H1 (cell line): Measurements from ENCODE around the gene OSGEP. TPM values are rescaled to one million over a fixed set of nuclear protein-coding genes. Genes with fewer than 3 reads are reported as not detected.
A peak's percentile ranks its signal among the peaks of the same experiment; 100 is the strongest.

Source experiments
- ATF3 ChIP-seq: IDR thresholded peaks from 2 replicates; pipeline ENCODE4 v1.6.1; 2011; ENCODE audit warnings: low read depth, mild to moderate bottlenecking, low read length; ENCODE audit not compliant: insufficient read depth
- BCL11A ChIP-seq, 2 experiments: IDR thresholded peaks; one replicate each; pipeline ENCODE4 v1.6.1; 2011; ENCODE audit warnings: low read depth in 2 of 2, low read length in 2 of 2, mild to moderate bottlenecking in 2 of 2
- CHD1 ChIP-seq: IDR thresholded peaks from 2 replicates; pipeline ENCODE4 v1.6.1; 2012; ENCODE audit warnings: low read depth, low read length, improper control_type of control experiment
- CREB1 ChIP-seq: IDR thresholded peaks from 2 replicates; pipeline ENCODE4 v1.6.1; 2012; ENCODE audit warnings: inconsistent platforms
- E2F6 ChIP-seq: IDR thresholded peaks from 2 replicates; pipeline ENCODE4 v1.6.1; 2012; ENCODE audit warnings: inconsistent platforms
- MAFK ChIP-seq: IDR thresholded peaks from 2 replicates; pipeline ENCODE4 v1.6.1; 2012; ENCODE audit warnings: low read depth, mild to moderate bottlenecking, improper control_type of control experiment, low read length
- MAX ChIP-seq: IDR thresholded peaks from 2 replicates; pipeline ENCODE4 v1.6.1; 2012; ENCODE audit warnings: inconsistent platforms
- NANOG ChIP-seq: IDR thresholded peaks from 2 replicates; pipeline ENCODE4 v1.6.1; 2011; ENCODE audit warnings: low read length, low read depth, mild to moderate bottlenecking, inconsistent platforms; ENCODE audit not compliant: insufficient read depth, poor library complexity, severe bottlenecking
- POLR2AphosphoS5 ChIP-seq: IDR thresholded peaks from 2 replicates; pipeline ENCODE4 v1.6.1; 2011; ENCODE audit warnings: low read depth, low read length
- RBBP5 ChIP-seq: IDR thresholded peaks from 2 replicates; pipeline ENCODE4 v1.7.1; 2012; ENCODE audit warnings: low read depth, mild to moderate bottlenecking, inconsistent platforms, low read length, moderate library complexity, borderline replicate concordance
- RFX5 ChIP-seq: IDR thresholded peaks from 2 replicates; pipeline ENCODE4 v1.6.1; 2011; ENCODE audit warnings: low read depth, low read length, improper control_type of control experiment, borderline replicate concordance
- RNF2 ChIP-seq: fragments of 200-900, 300-1000 bp; sonication (generic); IDR thresholded peaks from 2 replicates; pipeline ENCODE4 v1.7.1; 2016; ENCODE audit warnings: borderline replicate concordance, low read depth, mild to moderate bottlenecking, antibody characterized with exemption, low read length; ENCODE audit not compliant: poor library complexity, severe bottlenecking; ENCODE audit errors: missing control alignments
- SUZ12 ChIP-seq: fragments of 200-600 bp; sonication (generic); IDR thresholded peaks from 2 replicates; pipeline ENCODE4 v1.6.1; 2012; ENCODE audit warnings: mild to moderate bottlenecking, inconsistent platforms, low read length, moderate library complexity, mixed read lengths
- ZNF274 ChIP-seq: IDR thresholded peaks from 2 replicates; pipeline ENCODE4 v1.7.0; 2012; ENCODE audit warnings: low read length, borderline replicate concordance; ENCODE audit errors: extremely low read depth
- polyA plus RNA-seq, 7 experiments: library from polyadenylated mRNA; depleted of rRNA in 3 of 7; stranded (reverse) in 5 of 7; unstranded in 2 of 7; fragments of >200 nt in 5 of 7; fragments of 200-250 nt in 2 of 7; gene quantifications; 1 replicate in 5 of 7; 2 replicates in 1 of 7; 4 replicates in 1 of 7; pipeline versions ENCODE4 v1.2.1 to v1.2.3, GENCODE V29; 2011 to 2013; ENCODE audit warnings: missing spikeins in 2 of 7, mixed read lengths in 2 of 7
- total RNA-seq: library from RNA; stranded (reverse); fragmentation: NEBNext Ultra II Directional; extraction: Animal tissue kit (Norgen Biotek cat#: 25700); gene quantifications from 2 replicates; pipeline ENCODE4 v1.2.1, GENCODE V29; 2021

OSGEP gene
- total and polyA plus RNA-seq, 2 of the 8 experiments (the other 6 are each of a cell fraction or from before 2014, with no cell fraction given), result 34.4 to 78.6 TPM

GRCh38 chr14:20454516-20455354, at the start of gene OSGEP, which contains the start of gene APEX1 (continued):
- TF ChIP-seq CHD1, result no peak
- TF ChIP-seq MAX, result peak; percentile 98
- no peak for TF ChIP-seq SUZ12
- TF ChIP-seq RBBP5, result no peak
- no peak for TF ChIP-seq MAFK
- TF ChIP-seq BCL11A (IDR thresholded peaks at IDR 0.05; ENCODE audit: low read depth in 2 of 2, low read length in 2 of 2), result no peak
- TF ChIP-seq NANOG, result no peak
- TF ChIP-seq POLR2AphosphoS5, result peak; percentile 97
- no peak for TF ChIP-seq ZNF274
- no peak for TF ChIP-seq RNF2
- TF ChIP-seq E2F6, result peak; percentile 67
- TF ChIP-seq ATF3, result peak; percentile 98
- TF ChIP-seq RFX5, result no peak
- TF ChIP-seq CREB1, result peak; percentile 57
